Mesendoderm (in vitro differentiated cells): ENCODE data around the gene MMD2.
A peak's percentile ranks its signal among the peaks of the same experiment; 100 is the strongest.

Source experiments
- DNase-seq: peaks from one replicate; pipeline ENCODE4 v3.0.0; 2013
- H2AK5ac ChIP-seq: 2 replicates; pipeline ENCODE4 v1.6.1; 2013; ENCODE audit warnings: low read length, inconsistent platforms
- H2BK120ac ChIP-seq: 2 replicates; pipeline ENCODE4 v1.6.1; 2013; ENCODE audit warnings: low read depth, mild to moderate bottlenecking, low read length, moderate library complexity, mixed read lengths
- H2BK15ac ChIP-seq: replicated peaks from 2 replicates; pipeline ENCODE4 v1.6.1; 2013; ENCODE audit warnings: low read depth, mild to moderate bottlenecking, moderate library complexity
- H2BK5ac ChIP-seq: 2 replicates; pipeline ENCODE4 v1.6.1; 2013; ENCODE audit warnings: low read length, inconsistent platforms
- H3K18ac ChIP-seq: 2 replicates; pipeline ENCODE4 v1.6.1; 2013; ENCODE audit warnings: mild to moderate bottlenecking, low read length, mixed read lengths
- H3K23ac ChIP-seq: one replicate; pipeline ENCODE4 v1.6.1; 2013; ENCODE audit warnings: low read length
- H3K27ac ChIP-seq: 2 replicates; pipeline ENCODE4 v1.5.1; 2013; ENCODE audit warnings: low read depth, mild to moderate bottlenecking, inconsistent platforms, low read length, moderate library complexity
- H3K27me3 ChIP-seq: 2 replicates; pipeline ENCODE4 v1.6.1; 2013; ENCODE audit warnings: low read length, control low read depth, mild to moderate bottlenecking, inconsistent platforms; ENCODE audit not compliant: insufficient read depth, poor library complexity
- H3K36me3 ChIP-seq: 2 replicates; pipeline ENCODE4 v1.6.1; 2013; ENCODE audit warnings: low read length, inconsistent platforms; ENCODE audit not compliant: control insufficient read depth, insufficient read depth
- H3K4ac ChIP-seq: one replicate; pipeline ENCODE4 v1.6.1; 2013; ENCODE audit warnings: low read depth, mild to moderate bottlenecking, low read length, moderate library complexity
- H3K4me1 ChIP-seq: 2 replicates; pipeline ENCODE4 v1.6.1; 2013; ENCODE audit warnings: low read depth, low read length, inconsistent platforms; ENCODE audit not compliant: control insufficient read depth
- H3K4me2 ChIP-seq: 2 replicates; pipeline ENCODE4 v1.6.1; 2013; ENCODE audit warnings: low read length
- H3K4me3 ChIP-seq: 2 replicates; pipeline ENCODE4 v1.5.1; 2013; ENCODE audit warnings: mild to moderate bottlenecking, low read length
- H3K56ac ChIP-seq: one replicate; pipeline ENCODE4 v1.6.1; 2013; ENCODE audit warnings: low read length
- H3K79me1 ChIP-seq: 2 replicates; pipeline ENCODE4 v1.6.1; 2013; ENCODE audit warnings: low read length, inconsistent platforms
- H3K79me2 ChIP-seq: 2 replicates; pipeline ENCODE4 v1.6.1; 2013; ENCODE audit warnings: mild to moderate bottlenecking, low read length; ENCODE audit not compliant: control insufficient read depth, insufficient read depth
- H3K9ac ChIP-seq: 2 replicates; pipeline ENCODE4 v1.6.1; 2013; ENCODE audit warnings: low read length, inconsistent platforms
- H4K5ac ChIP-seq: one replicate; pipeline ENCODE4 v1.6.1; 2013; ENCODE audit warnings: low read length
- H4K8ac ChIP-seq: one replicate; pipeline ENCODE4 v1.6.1; 2013; ENCODE audit warnings: low read depth, mild to moderate bottlenecking, control low read depth, low read length, moderate library complexity
- WGBS: extraction: QIAGEN DNeasy Blood & Tissue Kit; methylation state at CpG from one replicate; pipeline ENCODE4 v1.1.7; 2013; ENCODE audit warnings: low lambda C conversion rate, missing lambda C conversion rate; ENCODE audit not compliant: insufficient coverage; ENCODE audit errors: extremely low coverage; 5-methylcytosine and 5-hydroxymethylcytosine counted together

The MMD2 gene

GRCh38 chr7:4884164-4884563, 74.8 kb downstream of the MMD2 start:
- H4K8ac ChIP-seq, result no peak overlapping the region
- no peak overlapping the region for H3K56ac ChIP-seq
- no CpG with 5 or more reads among the region's 10 CpGs for WGBS
- no peaks in the 10 kb centered on the region for H3K36me3 ChIP-seq
- no peaks in the 10 kb centered on the region for H3K79me2 ChIP-seq
- DNase-seq, result no peak
- no peak overlapping the region for H2BK120ac ChIP-seq
- no peaks in the 10 kb centered on the region for H3K79me1 ChIP-seq
- H3K27me3 ChIP-seq, result no peaks in the 10 kb centered on the region
- H4K5ac ChIP-seq, result no peak overlapping the region
- H2BK5ac ChIP-seq, result no peak overlapping the region
- no peaks in the 10 kb centered on the region for H3K4me1 ChIP-seq
- H3K18ac ChIP-seq, result no peak overlapping the region
- no peak overlapping the region for H3K4me2 ChIP-seq
- no peak overlapping the region for H2AK5ac ChIP-seq
- no peak overlapping the region for H3K4ac ChIP-seq
- H2BK15ac ChIP-seq, result no peak overlapping the region
- no peak overlapping the region for H3K9ac ChIP-seq
- H3K23ac ChIP-seq, result no peak overlapping the region
- H3K27ac ChIP-seq, result no peak overlapping the region
- no peak overlapping the region for H3K4me3 ChIP-seq

GRCh38 chr7:4883372-4884144, 75.4 kb downstream of the MMD2 start, which contains the start of gene RADIL:
Gene RADIL (minus strand): TSS chr7:4883716. CDS start chr7:4878139, 5,577 bp downstream.
- H4K8ac ChIP-seq, result no peak within 1 kb of the TSS
- H3K36me3 ChIP-seq, result no peaks in the 10 kb centered on the region
- H3K4me2 ChIP-seq, result peak within 1 kb of the TSS; percentile 73
- H4K5ac ChIP-seq, result no peak within 1 kb of the TSS
- H2AK5ac ChIP-seq, result no peak within 1 kb of the TSS
- H2BK15ac ChIP-seq, result no peak within 1 kb of the TSS
- H3K56ac ChIP-seq, result peak within 1 kb of the TSS; percentile 85
- no peaks in the 10 kb centered on the region for H3K4me1 ChIP-seq
- no peak within 1 kb of the TSS for H2BK120ac ChIP-seq
- peak; percentile 96 for DNase-seq
- no peak within 1 kb of the TSS for H2BK5ac ChIP-seq
- no peaks in the 10 kb centered on the region for H3K27me3 ChIP-seq
- H3K4ac ChIP-seq, result no peak within 1 kb of the TSS
- peak within 1 kb of the TSS; percentile 40 for H3K4me3 ChIP-seq
- H3K18ac ChIP-seq, result peak within 1 kb of the TSS; percentile 91
- no CpG with 5 or more reads among the region's 72 CpGs for whole genome bisulfite sequencing
- no peak within 1 kb of the TSS for H3K23ac ChIP-seq
- H3K79me1 ChIP-seq, result no peaks in the 10 kb centered on the region
- H3K79me2 ChIP-seq, result no peaks in the 10 kb centered on the region
- peak within 1 kb of the TSS; percentile 68 for H3K9ac ChIP-seq
- no peak within 1 kb of the TSS for H3K27ac ChIP-seq

GRCh38 chr7:4883033-4883371, 76.0 kb downstream of the MMD2 start:
- Histone ChIP-seq H3K18ac (peak overlapping the region; percentile 91), H3K4me3 (peak overlapping the region; percentile 40), H3K9ac (peak overlapping the region; percentile 68), H2AK5ac (no peak overlapping the region), H3K4ac (no peak overlapping the region), H3K79me2 (no peaks in the 10 kb centered on the region), H3K79me1 (no peaks in the 10 kb centered on the region), H3K4me1 (no peaks in the 10 kb centered on the region), H3K36me3 (no peaks in the 10 kb centered on the region), H3K27me3 (no peaks in the 10 kb centered on the region), H3K56ac (peak overlapping the region; percentile 85), H3K23ac (no peak overlapping the region), H3K27ac (no peak overlapping the region), H4K5ac (no peak overlapping the region), H4K8ac (no peak overlapping the region), H2BK5ac (no peak overlapping the region), H3K4me2 (peak overlapping the region; percentile 73), H2BK120ac (no peak overlapping the region), H2BK15ac (no peak overlapping the region)
- no peak for DNase-seq
- no CpG with 5 or more reads among the region's 36 CpGs for WGBS

GRCh38 chr7:4882169-4883032, 76.6 kb downstream of the MMD2 start:
- Histone ChIP-seq H3K4me3 (peak overlapping the region; percentile 26), H4K8ac (no peak overlapping the region), H3K79me2 (no peaks in the 10 kb centered on the region), H3K4me2 (peak overlapping the region; percentile 73), H3K56ac (peak overlapping the region; percentile 70), H2BK15ac (no peak overlapping the region), H3K27ac (peak overlapping the region; percentile 35), H3K18ac (peak overlapping the region; percentile 91), H2BK5ac (no peak overlapping the region), H2AK5ac (no peak overlapping the region), H3K79me1 (no peaks in the 10 kb centered on the region), H3K27me3 (no peaks in the 10 kb centered on the region), H3K36me3 (no peaks in the 10 kb centered on the region), H3K9ac (peak overlapping the region; percentile 63), H3K23ac (no peak overlapping the region), H4K5ac (no peak overlapping the region), H3K4me1 (no peaks in the 10 kb centered on the region), H3K4ac (no peak overlapping the region), H2BK120ac (no peak overlapping the region)
- DNase-seq, result peak; percentile 83
- no CpG with 5 or more reads among the region's 35 CpGs for WGBS

GRCh38 chr7:4880218-4880617, 78.8 kb downstream of the MMD2 start:
- Histone ChIP-seq H3K18ac (no peak overlapping the region), H3K4me1 (no peaks in the 10 kb centered on the region), H3K4me2 (no peak overlapping the region), H3K27me3 (no peaks in the 10 kb centered on the region), H2AK5ac (no peak overlapping the region), H3K56ac (no peak overlapping the region), H3K27ac (no peak overlapping the region), H2BK5ac (no peak overlapping the region), H3K36me3 (no peaks in the 10 kb centered on the region), H4K8ac (no peak overlapping the region), H4K5ac (no peak overlapping the region), H3K23ac (no peak overlapping the region), H3K79me1 (no peaks in the 10 kb centered on the region), H3K4ac (no peak overlapping the region), H3K4me3 (no peak overlapping the region), H3K9ac (no peak overlapping the region), H2BK120ac (no peak overlapping the region), H3K79me2 (no peaks in the 10 kb centered on the region), H2BK15ac (no peak overlapping the region)
- no peak for DNase-seq
- WGBS, result no CpG with 5 or more reads among the region's 10 CpGs
